ENCODE results near the gene PLA2G15. TPM values are rescaled to one million over a fixed set of nuclear protein-coding genes. Genes with fewer than 3 reads are reported as not detected.
A peak's percentile ranks its signal among the peaks of the same experiment; 100 is the strongest.

PLA2G15 gene
- total RNA-seq, 1 experiment from 2014 or later: 24.1 TPM

DNA sequence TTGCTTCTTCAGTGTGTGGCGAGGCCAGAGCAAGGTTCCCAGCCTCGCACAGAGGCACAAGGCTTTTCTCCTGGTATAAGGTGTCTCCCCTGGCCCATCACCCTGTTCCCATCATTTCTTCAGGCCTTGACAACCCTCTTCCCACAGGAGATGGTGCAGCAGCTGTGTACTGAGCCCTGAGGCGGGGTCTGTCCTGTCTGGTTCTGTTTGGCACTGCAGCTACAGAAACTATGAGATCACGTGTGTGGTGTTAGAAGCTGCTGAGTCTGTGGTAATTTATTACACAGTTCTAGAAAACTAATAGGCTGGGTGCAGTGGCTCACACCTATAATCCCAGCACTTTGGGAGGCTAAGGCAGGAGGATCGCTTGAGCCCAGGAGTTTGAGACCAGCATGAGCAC lies 7.2 kb downstream of the PLA2G15 start:
- no peak for DNase-seq (ENCODE audit: low read depth)

- DNase-seq (ENCODE audit: low read depth): no peak
These were observed 8.5 kb downstream of the PLA2G15 start for GRCh38 chr16:68253721-68254120.

DNA sequence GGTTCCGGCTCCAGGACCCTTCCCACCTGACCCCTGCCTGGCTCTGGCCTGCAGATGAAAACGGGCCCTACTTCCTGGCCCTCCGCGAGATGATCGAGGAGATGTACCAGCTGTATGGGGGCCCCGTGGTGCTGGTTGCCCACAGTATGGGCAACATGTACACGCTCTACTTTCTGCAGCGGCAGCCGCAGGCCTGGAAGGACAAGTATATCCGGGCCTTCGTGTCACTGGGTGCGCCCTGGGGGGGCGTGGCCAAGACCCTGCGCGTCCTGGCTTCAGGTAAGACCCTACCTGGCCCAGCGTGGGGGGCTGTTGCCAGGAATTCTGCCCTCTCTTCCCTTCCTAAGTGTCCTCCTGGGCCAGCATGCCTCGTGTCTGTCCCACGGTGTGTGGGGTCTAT lies 10.5 kb downstream of the PLA2G15 start:
- DNase-seq (ENCODE audit: low read depth): no peak

- DNase-seq (ENCODE audit: low read depth): peak; percentile 18
These were observed 12.2 kb downstream of the PLA2G15 start for GRCh38 chr16:68257251-68257905.

DNA sequence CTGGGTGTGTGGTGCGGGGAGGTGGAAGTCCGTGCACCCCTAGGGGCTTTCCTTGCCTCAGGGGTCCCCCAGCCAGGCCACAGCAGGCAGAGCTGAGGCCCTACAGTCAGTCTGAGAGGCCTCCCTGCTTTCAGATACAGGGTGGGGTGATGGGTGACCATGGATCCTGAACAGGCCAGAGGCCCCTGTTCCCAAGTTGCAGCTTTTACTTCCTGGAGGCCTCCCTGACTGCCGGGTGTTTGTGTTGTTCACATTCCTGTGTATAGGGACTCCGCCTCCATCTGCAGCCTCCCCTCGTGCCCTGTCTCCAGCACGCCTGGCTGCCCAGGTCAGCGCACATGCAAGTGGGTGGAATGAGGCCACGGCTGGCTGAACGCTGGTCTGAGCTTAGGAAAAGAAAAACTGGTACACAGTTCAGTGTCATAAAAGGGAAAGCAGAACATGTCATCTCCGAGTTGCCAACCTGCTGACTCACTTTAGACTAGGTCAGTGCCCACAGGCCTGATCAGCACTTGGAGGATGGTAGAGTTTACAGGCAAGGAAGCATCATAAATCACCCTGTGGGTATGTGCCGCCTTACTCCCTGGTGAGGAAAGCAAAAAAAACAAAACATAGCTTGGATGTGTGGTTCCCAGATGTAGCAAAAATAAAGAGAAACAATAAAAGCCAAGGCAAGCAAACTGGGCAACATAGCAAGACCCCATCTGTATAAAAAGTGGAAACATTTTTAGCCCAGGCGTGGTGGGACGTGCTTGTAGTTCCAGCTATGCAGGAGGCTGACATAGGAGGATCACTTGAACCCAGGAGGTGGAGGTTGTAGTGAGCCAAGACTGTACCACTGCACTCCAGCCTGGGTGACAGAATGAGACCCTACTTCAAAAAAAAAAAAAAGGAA lies 13.0 kb downstream of the PLA2G15 start:
- peak; percentile 85 for DNase-seq (ENCODE audit: low read depth)

- no peak for DNase-seq (ENCODE audit: low read depth)
These were observed 14.0 kb downstream of the PLA2G15 start for GRCh38 chr16:68259007-68259825.

DNA sequence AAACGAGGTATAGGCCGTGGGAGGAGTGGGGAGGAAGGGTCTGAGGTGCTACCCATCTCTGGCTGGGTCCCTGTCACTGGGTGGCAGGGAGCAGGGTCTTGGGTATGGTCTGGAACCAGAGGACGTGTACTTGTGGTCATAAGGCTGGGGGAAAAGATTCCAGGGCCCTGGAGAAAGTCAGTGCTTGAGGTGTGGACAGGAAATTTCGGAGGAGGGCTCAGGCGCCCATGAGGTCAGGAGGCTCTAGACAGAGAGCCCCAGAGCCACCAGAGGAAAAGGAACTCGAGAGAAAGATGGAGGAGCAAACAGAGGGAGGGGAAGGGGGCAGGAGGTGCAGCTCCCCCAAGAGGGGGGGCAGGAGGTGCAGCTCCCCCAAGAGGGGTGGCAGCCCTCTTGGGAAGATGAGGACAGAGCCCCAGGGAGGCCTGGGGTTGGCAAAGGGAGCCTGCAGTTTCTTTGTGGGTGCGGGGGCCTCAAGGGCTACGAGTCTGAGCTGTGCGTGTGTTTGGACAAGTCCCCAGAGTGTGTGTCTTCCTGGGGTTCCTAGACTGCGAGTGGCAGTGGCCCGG lies 18.5 kb downstream of the PLA2G15 start:
- DNase-seq (ENCODE audit: low read depth): no peak

DNA sequence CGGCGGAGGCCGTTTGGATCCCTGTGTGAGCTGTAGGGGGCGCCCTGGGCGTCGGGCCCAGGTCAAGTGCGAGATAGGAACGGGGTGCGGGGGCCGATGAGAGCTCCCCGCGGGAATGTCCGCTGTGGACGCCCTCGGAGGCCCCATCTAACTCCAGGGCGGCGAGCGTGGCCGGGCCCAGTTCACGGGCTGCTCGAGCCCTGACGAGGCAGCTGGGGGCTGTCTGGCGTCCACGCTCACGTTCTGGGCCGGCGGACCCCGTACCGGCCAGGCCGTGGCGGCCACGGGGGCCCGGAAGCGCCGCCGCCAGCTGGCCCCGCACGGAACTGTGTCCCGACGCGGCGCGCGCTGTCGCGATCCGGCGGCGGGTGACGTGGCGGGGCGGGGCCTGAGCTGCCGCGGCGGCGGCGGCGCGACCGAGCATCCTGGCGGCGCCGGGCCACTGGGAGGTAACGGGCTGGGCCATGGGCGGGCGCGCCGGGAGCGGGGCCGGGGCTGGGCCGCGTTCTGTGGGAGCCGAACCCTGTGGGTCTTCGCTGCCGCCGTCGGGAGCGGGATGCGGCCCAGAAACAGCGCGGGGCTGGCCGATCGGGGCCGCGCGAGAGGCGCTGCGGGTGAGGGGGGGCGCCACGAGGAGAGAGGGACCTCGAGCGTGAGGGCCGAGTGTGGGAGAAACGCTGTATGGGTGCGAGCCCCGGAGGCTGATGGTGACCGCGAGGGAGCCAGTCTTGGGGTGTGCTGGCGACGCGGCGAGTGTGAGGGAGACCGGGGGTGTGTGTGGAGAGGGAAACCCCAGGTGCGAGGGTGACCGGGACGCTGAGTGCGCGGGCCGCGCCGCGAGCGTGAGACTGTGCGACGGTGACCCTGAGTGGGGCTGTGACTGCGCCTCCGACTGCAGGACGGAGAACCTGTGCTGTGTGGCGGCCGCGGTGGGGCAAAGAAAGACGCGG lies 19.2 kb downstream of the PLA2G15 start, which contains the start of gene SLC7A6:
SLC7A6 (plus strand) TSS at position 399 of the 950 bp plus-strand sequence. CDS start 10,201 bp downstream, outside the sequence.
- peak; percentile 78 for DNase-seq (ENCODE audit: low read depth)

DNA sequence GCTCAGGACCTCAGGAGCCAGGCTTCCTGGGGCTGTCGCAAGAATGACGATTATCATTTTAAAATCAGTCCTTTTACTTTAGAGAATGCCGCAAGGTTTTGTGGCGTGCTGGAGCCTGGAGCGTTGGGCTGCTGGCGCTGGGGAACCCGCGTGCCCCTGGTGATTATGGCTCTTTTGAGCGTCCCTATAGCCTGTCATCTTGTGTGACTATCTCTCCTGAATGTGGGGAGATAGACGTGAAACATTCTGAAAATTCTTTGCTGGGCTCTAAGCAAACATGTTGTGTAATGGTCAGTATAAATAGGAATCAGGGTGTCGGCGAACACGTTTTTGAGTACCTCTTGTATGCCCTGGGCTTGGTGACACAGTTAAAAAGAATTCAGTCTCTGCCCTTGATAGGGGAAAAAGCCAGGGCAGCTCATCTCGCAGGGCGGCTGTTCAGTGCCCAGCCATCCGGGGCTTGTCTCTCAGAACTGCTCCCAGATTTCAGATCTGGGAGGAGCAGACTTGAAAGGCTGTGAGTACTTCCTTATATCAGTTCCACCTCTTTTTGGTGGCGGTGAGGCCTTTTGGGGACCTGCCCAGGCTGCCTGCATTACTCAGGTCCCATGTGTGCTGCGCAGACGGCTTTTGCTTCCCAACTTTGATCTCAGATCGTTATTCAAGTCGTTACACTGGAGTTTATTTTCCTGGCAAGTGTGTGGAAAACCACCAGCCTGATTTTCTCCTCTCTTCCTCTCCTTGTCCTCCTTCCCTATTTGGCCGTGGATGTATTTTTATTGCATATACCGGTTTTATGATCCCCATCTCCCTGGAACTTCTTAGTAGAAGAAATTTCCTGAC lies 20.1 kb downstream of the PLA2G15 start:
- DNase-seq (ENCODE audit: low read depth): peak; percentile 79

GRCh38 chr16:68267612-68268405 lies 22.6 kb downstream of the PLA2G15 start:
- no peak for DNase-seq (ENCODE audit: low read depth)

GRCh38 chr16:68269793-68270192 lies 24.6 kb downstream of the PLA2G15 start:
- DNase-seq (ENCODE audit: low read depth): no peak

DNA sequence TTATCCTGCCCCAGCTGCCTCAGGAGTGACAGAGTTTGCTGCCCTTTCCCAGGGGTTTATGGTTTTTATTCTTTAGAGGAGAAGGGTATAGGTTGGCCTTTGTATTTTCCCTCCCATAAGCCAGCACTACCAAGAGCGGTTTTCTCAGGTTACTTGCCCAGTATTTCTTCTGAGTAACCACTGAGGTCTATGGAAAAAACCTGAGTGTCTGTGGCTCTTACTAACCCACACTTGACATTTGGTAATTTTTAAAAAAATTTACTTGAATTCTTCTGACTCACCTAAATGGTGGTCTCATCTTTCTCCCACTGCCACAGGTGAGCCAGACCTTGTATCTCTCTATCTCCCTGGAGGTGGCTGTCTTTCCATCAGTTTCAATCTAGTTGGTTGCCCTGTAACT lies 25.2 kb downstream of the PLA2G15 start:
- no peak for DNase-seq (ENCODE audit: low read depth)

DNA sequence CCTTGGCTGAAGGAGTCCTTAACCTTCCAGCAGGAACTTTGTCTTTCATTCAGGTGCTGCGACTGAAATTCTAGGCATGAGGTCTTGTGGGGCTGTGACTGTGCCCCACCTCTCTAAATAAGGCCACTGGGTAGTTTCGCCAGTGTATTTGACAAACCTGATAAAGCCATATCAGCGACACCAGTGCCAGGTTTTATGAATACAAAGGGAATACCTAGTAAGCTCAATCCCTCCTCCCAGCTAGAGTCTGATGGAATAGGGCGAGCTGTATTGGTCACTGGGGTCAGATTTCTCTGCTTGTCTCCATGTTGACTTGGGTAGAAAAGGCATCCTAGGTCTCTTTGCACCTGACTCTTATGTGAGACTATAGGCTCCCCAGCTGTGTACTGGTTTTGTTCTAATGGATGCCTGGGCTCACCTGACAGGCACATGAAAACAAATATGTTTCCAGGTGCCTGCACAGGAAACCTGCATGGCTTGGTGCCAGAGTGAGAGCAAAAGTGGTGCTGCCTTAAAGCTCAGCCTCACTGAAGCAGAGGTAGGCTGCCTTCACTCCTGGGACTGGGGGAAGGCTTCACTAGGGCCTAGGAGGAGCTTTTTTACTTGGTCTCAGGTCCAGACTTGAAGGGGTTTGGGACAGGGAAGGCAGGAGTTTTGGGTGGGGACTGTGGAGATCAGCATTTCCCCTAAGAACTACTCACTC lies 27.5 kb downstream of the PLA2G15 start:
- DNase-seq (ENCODE audit: low read depth): no peak

DNA sequence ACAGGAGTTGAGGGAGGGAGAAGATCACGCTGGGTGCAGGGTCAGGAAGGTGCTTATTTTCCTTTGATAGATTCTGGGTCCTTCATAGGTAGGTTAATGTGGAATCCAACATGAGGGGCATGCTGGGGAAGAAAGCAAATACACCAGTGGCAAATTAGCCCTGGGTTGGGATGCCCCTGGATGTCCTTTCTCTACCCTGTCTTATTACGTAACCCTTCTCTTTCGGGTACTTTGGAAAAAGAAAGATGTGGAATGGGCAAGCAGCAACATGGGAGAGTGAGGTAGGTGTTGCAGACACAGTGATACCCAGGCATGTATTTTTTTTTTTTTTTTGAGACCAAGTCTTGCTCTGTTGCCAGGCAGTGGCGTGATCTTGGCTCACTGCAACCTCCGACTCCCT lies 28.3 kb downstream of the PLA2G15 start:
- DNase-seq (ENCODE audit: low read depth): no peak

DNA sequence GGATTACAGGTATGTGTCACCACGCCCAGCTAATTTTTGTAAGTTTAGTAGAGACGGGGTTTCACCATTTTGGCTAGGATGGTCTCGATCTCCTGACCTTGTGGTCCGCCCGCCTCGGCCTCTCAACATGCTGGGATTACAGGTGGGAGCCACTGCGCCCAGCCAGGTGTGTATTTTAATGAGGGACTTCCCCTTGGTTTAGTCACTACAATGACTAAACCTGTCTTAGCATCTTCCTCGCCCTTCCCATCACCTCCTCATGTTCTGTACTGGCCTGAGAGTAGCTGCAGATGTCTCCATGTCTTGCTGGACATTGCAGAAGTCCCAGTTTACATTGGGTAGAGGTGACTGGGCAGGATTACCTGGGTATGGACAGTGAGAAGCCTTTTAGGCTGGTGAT lies 28.7 kb downstream of the PLA2G15 start:
- DNase-seq (ENCODE audit: low read depth): no peak

DNA sequence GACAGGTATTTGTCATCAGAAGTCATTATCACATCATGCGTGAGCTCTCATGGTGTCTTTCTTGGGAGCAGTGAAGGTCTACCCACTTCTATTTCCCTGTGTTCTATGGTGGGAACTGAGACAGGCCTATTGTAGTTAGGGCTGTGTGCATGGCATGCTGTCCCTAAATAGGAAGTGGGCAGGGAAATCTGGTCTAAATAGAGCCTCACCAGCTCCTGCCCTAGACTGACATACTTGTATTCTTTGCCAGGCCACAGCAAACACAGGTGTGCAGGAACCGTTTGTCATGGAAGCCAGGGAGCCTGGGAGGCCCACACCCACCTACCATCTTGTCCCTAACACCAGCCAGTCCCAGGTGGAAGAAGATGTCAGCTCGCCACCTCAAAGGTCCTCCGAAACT lies 29.3 kb downstream of the PLA2G15 start:
- no peak for DNase-seq (ENCODE audit: low read depth)

- DNase-seq (ENCODE audit: low read depth): no peak
These were observed 30.5 kb downstream of the PLA2G15 start for GRCh38 chr16:68275611-68276191.
